Mucosa of stomach (tissue), 1 donor: ENCODE data around the gene NUP93.
"Not testable (repeated sequence)": the region's sequence is repeated elsewhere in the genome, so short reads cannot be mapped to it uniquely, and the experiment has no call there.

Experiments used
- H3K27me3 ChIP-seq: one replicate; pipeline ENCODE4 v1.7.0; 2013; ENCODE audit warnings: mild to moderate bottlenecking, low read length; ENCODE audit not compliant: control insufficient read depth, insufficient read depth
- H3K36me3 ChIP-seq: one replicate; pipeline ENCODE4 v1.7.0; 2013; ENCODE audit warnings: low read length; ENCODE audit not compliant: control insufficient read depth, insufficient read depth
- H3K4me1 ChIP-seq: one replicate; pipeline ENCODE4 v1.7.0; 2013; ENCODE audit warnings: mild to moderate bottlenecking, low read length; ENCODE audit not compliant: control insufficient read depth, insufficient read depth
- H3K4me3 ChIP-seq: one replicate; pipeline ENCODE4 v1.7.0; 2013; ENCODE audit warnings: low read length
- H3K9ac ChIP-seq: one replicate; pipeline ENCODE4 v1.7.0; 2013; ENCODE audit warnings: mild to moderate bottlenecking, low read length, moderate library complexity
- H3K9me3 ChIP-seq: one replicate; pipeline ENCODE4 v1.7.0; 2013; ENCODE audit warnings: mild to moderate bottlenecking, low read length, moderate library complexity; ENCODE audit not compliant: control insufficient read depth
- donor health status: Pancreatic carcinoma.

NUP93 gene

DNA sequence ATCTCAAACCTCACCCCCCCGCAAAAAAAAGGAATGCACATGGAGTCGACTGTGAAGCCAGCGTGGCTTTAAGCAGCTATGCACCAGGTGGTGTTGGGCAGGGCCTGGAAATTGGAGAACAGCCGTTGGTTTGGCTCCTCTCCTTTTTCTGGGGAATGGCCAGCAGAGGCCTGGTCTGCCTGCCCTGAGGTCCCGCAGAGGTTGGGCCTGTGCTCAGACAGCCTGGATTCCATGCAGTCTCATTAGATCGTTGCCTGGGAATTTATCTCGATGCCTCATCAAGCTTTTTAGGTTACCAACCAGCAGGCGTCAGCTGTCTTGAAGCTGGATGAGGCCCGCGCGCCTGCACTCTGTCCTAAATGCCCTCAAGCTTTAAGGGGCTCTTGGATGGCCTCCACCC, 144.9 kb downstream of the NUP93 start:
- no peak overlapping the region for H3K4me3 ChIP-seq
- no peaks in the 10 kb centered on the region for H3K36me3 ChIP-seq
- H3K9ac ChIP-seq, result no peak overlapping the region

DNA sequence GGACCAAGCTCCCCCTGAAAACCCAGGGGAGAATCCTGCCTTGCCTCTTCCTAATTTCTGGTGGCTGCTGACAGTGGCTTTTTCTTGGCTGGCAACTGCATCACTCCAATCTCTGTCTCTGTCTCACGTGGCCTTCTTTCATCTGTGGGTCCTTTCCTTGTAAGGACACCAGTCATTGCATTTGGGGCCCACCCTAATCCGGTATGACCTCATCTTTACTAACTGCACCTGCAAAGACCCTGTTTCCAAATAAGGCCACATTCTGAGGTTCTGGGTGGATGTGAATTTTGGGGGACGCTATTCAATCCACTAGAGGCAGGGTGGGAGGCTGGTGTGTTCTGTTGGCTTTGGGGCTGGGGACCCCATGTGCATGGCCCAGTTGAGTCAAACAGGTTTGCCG, 146.1 kb downstream of the NUP93 start:
- no peak overlapping the region for H3K9ac ChIP-seq
- no peaks in the 10 kb centered on the region for H3K27me3 ChIP-seq
- H3K4me1 ChIP-seq, result peaks cover 3% of the 10 kb centered on the region

More for the DNA sequence above, 144.9 kb downstream of the NUP93 start:
- no peaks in the 10 kb centered on the region for H3K27me3 ChIP-seq
- H3K4me1 ChIP-seq, result peaks cover 3% of the 10 kb centered on the region
- no peaks in the 10 kb centered on the region for H3K9me3 ChIP-seq

DNA sequence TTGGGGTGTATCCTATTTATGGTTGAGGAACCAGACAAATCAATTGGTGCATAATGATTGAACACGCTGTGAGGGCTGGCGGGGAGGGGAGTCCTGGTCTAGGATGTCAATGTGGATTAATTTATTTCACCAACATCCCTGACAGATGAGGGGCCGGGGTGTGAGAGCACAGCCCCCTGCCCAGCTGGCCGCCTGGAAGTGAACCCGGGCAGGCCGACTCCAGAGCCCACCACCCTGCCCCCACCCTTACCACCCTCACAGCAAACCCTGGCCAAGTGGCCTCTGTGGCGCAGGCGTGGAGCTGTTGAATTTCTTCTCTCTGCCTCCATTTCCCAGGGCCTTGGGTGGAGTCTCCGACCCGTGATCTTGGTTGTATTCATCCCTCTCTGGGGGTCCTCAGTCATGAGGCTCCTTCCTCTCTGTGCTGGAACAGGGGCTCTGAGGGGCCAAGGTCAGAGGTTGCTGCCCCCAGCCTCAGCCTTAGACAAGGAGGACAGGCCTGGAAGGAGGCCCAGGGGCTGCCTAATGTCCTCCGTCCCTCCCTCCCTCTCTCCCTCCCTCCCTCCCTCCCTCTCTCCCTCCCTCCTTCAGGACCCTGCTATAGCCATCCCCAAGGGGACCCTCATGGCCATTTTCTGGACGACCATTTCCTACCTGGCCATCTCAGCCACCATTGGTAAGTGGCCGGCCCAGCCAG, 147.7 kb downstream of the NUP93 start:
- no peak overlapping the region for H3K9ac ChIP-seq
- no peak overlapping the region for H3K4me3 ChIP-seq
- no peaks in the 10 kb centered on the region for H3K9me3 ChIP-seq
- H3K27me3 ChIP-seq, result no peaks in the 10 kb centered on the region
- no peaks in the 10 kb centered on the region for H3K4me1 ChIP-seq
- H3K36me3 ChIP-seq, result no peaks in the 10 kb centered on the region

More for the DNA sequence above, 146.1 kb downstream of the NUP93 start:
- no peaks in the 10 kb centered on the region for H3K9me3 ChIP-seq
- H3K36me3 ChIP-seq, result no peaks in the 10 kb centered on the region
- H3K4me3 ChIP-seq, result no peak overlapping the region

DNA sequence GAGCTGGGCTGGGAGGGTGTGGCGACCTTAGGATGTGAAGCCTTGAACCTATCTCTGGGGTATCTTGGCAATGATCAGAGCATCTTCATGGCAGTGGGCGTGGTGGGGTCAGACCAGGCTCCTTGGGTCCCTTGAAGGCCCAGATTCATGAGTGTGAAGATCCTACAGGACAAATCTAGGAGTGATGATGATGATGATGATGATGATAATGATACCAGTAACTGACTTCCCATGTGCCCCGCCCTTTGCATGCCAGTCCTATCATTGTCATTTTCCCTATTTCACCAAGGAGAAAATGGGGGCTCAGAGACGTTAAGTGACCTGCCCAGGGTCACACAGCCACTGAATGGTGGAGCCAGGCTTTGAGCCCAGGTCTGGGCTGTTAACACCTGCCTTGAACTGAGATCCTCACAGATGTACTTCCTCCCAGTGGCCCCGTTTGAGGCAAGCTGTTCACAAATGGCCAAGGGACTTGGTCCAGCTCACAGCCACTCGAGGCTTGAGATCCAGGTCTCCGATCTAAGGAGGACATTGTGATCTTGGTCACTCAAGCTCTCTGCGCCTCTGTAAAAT, 148.4 kb downstream of the NUP93 start:
- Histone ChIP-seq H3K9me3 (no peaks in the 10 kb centered on the region), H3K4me3 (no peak overlapping the region), H3K4me1 (no peaks in the 10 kb centered on the region), H3K9ac (no peak overlapping the region), H3K27me3 (no peaks in the 10 kb centered on the region), H3K36me3 (no peaks in the 10 kb centered on the region)

DNA sequence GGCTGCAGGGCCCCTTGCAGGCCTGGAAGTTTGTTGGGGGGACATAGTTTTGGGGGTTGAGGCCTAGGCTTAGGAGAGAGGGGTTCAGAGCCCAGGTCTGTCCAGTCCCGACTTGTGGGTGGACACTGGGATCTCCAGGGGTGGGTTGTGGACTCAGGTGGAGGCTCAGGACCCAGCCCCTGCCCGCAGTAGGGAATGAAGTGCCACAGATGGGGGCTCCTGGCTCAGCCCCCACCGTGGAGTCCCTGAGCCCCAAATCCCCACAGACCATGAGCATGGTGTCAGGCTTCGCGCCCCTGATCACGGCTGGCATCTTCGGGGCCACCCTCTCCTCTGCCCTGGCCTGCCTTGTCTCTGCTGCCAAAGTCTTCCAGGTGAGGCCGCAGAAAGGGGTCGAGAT, 149.3 kb downstream of the NUP93 start:
- H3K4me1 ChIP-seq, result no peaks in the 10 kb centered on the region
- H3K36me3 ChIP-seq, result no peaks in the 10 kb centered on the region
- no peaks in the 10 kb centered on the region for H3K27me3 ChIP-seq
- no peak overlapping the region for H3K4me3 ChIP-seq
- H3K9ac ChIP-seq, result no peak overlapping the region
- no peaks in the 10 kb centered on the region for H3K9me3 ChIP-seq

DNA sequence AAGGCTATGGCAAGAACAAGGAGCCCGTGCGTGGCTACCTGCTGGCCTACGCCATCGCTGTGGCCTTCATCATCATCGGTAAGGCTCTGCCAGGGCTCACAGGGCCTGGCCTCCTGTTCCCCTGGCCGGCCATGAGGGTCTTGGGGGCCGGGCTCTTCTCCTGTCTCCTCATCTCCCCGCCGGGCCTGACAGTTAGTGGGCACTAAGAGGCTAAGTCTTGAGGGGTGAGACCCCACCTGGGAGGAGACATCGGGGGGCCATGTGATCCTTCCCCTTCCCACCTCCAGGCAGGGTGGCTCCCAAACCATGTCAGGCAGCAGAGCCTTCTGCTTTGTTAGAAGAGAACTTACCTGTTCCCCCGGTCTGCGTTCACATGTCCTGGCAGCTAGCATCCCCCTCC, 150.2 kb downstream of the NUP93 start:
- Histone ChIP-seq H3K4me3 (no peak overlapping the region), H3K9me3 (no peaks in the 10 kb centered on the region), H3K9ac (no peak overlapping the region), H3K27me3 (no peaks in the 10 kb centered on the region), H3K36me3 (no peaks in the 10 kb centered on the region), H3K4me1 (no peaks in the 10 kb centered on the region)

DNA sequence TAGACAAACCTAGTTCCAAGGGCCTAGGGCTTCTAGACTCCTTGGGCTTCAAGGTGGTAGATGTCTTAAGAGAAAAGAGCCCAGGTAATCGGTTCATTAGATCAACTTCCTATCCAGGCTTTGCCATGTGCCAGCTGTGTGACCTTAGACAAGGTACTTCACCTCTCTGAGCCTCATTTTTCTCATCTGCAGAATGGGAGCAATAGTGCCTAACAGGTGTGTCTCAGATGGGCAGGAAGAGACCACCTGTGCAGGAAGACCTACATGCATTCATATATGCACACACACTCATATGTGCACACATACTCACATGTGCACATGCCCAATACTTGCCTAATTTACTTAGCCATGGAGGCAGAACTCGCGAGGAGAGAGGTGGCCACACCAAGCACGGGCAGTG, 150.8 kb downstream of the NUP93 start:
- no peak overlapping the region for H3K4me3 ChIP-seq

DNA sequence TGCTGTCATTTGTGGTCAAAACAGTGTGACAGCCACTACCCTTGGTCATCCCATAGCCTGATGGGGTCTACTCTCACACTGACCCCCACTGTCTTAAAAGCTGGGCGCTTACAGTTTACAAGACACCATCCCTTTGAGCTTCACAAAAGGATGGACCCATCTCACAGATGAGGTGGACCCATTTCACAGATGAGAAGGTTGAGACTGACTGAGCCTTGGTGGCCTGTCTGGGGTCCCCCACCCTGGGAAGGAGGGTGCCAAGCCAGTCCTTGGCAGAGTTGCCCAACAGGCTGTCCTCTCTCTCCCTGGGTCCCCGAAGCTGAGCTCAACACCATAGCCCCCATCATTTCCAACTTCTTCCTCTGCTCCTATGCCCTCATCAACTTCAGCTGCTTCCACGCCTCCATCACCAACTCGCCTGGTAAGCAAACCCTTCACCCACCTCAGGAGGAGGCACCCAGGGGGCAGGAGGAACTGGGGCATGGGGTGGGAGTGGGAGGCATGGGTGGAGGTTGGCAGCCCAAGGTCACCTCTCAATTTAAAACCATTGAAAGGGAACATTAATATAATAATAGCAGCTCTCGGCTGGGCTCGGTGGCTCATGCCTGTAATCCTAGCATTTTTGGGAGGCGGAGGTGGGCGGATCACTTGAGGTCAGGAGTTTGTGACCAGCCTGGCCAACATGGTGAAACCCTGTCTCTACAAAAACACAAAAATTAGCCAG, 152.3 kb downstream of the NUP93 start:
- Histone ChIP-seq H3K27me3 (no peaks in the 10 kb centered on the region), H3K9ac (no peak overlapping the region), H3K36me3 (no peaks in the 10 kb centered on the region), H3K4me1 (no peaks in the 10 kb centered on the region), H3K4me3 (no peak overlapping the region), H3K9me3 (no peaks in the 10 kb centered on the region)

More for the DNA sequence above, 150.8 kb downstream of the NUP93 start:
- Histone ChIP-seq H3K27me3 (no peaks in the 10 kb centered on the region), H3K4me1 (no peaks in the 10 kb centered on the region), H3K9me3 (no peaks in the 10 kb centered on the region), H3K36me3 (no peaks in the 10 kb centered on the region), H3K9ac (no peak overlapping the region)

DNA sequence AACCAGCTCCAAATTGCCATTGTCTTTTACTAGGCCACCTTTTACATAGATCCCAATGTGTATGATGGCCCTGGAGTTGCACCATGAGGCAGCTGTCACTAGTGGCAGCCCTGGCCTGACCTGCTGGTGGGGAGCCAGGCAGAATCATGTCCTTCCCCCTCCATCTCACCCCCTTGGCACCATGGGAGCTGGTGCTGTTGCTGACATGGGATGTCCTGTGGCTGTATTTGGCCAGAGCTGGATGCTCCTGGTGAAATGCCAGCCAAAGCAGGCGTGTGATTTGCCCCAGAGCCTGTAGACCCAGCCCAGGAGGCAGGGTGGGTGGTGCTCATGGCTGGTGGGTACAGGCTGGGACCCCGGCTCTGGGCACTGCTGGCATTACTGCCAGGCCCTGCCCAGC, 153.7 kb downstream of the NUP93 start:
- no peak overlapping the region for H3K4me3 ChIP-seq
- no peaks in the 10 kb centered on the region for H3K36me3 ChIP-seq
- no peak overlapping the region for H3K9ac ChIP-seq
- no peaks in the 10 kb centered on the region for H3K27me3 ChIP-seq
- no peaks in the 10 kb centered on the region for H3K4me1 ChIP-seq
- H3K9me3 ChIP-seq, result no peaks in the 10 kb centered on the region

DNA sequence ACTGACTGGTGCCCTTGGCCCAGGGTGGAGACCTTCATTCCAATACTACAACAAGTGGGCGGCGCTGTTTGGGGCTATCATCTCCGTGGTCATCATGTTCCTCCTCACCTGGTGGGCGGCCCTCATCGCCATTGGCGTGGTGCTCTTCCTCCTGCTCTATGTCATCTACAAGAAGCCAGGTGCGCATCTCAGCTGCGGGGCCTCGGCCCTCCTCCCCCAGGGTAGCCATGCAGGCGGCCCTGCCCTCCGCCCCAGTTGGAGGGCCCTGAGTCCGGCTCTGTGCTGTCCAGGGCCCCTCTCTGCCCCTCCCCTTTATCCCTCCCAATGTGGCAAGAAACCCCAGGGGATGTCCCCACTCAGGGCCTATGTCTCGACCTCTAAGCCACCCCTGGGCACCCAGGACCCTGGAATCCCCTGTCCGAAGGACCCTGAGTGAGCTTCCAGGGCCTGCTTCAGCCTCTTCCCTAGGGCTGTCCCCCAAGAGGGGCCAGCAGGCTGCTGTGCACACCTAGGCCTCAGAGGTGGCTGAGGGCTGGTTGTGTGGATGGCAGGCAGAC, 154.2 kb downstream of the NUP93 start:
- Histone ChIP-seq H3K27me3 (no peaks in the 10 kb centered on the region), H3K36me3 (no peaks in the 10 kb centered on the region), H3K4me1 (no peaks in the 10 kb centered on the region), H3K4me3 (no peak overlapping the region), H3K9ac (no peak overlapping the region), H3K9me3 (no peaks in the 10 kb centered on the region)

DNA sequence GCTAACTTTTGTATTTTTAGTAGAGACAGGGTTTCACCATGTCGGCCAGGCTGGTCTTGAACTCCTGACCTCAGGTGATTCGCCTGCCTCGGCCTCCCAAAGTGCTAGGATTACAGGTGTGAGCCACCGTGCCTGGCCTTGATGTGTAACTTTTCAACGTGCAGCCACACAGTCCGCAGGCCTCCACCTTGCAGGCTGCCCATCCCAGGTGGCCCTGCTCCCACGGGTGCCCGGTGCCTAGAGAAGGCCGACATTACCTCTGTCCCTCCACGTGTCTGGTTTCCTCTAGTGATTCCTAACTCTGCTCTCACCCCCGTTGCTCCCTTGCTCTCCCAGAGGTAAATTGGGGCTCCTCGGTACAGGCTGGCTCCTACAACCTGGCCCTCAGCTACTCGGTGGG, 155.0 kb downstream of the NUP93 start:
- H3K4me3 ChIP-seq, H3K9ac ChIP-seq: not testable (repeated sequence)

DNA sequence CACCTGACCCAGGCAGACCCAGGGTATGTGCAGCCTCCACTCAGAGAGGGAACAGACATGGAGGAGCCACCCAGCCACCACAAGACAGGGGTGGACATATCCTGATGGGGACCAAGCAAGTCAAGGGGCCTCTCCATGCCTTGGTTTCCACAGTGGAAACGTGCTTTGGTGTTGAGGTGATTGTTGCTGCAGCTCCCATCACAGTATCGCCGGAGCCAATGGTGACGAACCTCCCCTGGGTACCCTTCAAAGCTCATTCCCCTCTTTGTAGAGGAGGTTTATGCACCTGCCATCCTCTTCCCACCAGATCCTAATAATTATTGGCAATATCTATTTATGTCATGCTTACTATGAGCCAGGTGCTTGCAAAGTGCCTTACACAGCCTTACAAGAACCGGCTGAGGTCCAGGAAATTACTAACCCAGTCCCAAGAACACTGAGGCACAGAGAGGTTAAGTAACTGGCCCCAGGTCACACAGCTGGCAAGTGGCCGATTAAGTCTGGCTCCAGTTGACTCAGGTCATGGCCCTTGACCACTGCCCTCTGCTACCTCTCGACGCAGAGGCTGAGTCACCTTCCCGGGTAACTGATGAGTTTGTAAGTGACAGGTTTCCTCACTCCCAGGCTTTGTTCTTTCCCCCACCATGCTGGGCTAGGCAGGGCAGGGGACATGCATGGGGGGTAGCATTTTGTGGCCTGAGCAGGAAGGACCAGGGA, 155.7 kb downstream of the NUP93 start:
- Histone ChIP-seq H3K27me3 (no peaks in the 10 kb centered on the region), H3K4me1 (no peaks in the 10 kb centered on the region), H3K9ac (no peak overlapping the region), H3K36me3 (no peaks in the 10 kb centered on the region), H3K9me3 (no peaks in the 10 kb centered on the region), H3K4me3 (no peak overlapping the region)

More for the DNA sequence above, 155.0 kb downstream of the NUP93 start:
- not testable (repeated sequence) for H3K4me1 ChIP-seq, H3K36me3 ChIP-seq, H3K9me3 ChIP-seq, H3K27me3 ChIP-seq
